TTC549 (cell line): ENCODE data around the gene CTNNA3.

ENCODE experiments used
- FAIRE-seq: peaks from 2 replicates; lab custom pipeline; 2012; peaks lifted over from hg19 to GRCh38; lab: Jason Lieb, UNC

Gene CTNNA3

DNA sequence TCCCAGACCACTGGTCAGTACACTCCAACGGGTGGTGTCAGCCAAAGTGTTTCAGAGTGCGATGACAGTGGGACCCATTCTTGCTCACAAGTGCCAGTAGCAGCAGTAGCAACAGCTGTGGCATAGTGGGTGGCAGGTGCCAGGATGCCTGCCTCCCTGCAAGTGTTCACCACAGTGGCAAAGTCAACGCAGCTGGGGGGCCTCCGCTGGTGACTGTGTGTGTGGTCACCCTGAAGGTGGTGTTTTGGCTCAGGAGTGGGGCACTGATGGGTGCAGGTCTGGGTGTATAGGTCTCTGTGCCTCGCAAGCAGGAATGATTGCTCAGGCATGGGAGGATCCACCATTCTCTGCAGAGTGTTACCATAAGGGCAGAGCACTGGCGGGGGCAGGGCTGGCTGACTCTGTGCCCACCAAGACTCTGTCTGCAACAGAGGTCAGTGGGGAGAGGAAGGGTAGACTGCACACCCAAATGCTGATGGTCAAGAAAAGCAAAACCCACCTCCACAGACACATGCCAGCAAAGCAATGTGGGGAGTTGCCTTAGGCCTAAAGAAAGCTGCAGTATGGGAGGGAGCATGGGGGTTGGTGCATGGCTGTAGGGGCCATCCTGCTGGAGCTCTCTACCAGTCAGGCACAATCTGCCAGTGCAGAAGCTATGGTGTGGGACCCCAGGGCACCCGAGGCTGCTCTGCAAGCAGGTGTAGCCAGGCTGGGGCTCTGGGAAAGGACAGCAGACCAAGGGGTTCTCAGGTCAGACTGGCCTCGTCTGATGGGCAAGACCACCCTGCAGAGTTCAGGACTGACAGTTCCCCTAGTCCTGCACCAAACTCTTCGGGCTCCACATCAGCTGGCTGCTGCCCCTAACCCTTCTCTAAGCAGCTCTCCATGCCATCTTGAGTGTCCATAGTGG, 368.1 kb downstream of the CTNNA3 start:
- no peak for FAIRE-seq

DNA sequence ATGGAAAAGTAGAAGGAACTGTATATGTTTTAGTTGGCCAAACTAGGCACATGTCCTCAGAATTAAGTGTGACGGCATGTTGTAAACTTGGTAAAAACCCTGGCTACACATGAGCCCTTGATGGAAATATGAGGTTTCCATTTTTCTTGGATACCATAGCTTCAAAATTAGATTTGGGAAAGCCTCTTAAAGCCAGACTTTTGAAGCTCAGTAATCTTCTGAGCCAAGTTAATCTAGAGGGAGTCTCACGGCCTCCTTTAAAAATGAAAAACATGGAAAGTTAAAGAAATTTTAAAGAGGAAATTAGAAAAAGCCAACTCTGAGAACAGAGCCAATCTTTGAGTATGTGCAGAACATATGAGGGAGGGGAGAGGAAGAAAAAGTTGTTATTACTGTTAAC, 376.0 kb downstream of the CTNNA3 start:
- no peak for FAIRE-seq

DNA sequence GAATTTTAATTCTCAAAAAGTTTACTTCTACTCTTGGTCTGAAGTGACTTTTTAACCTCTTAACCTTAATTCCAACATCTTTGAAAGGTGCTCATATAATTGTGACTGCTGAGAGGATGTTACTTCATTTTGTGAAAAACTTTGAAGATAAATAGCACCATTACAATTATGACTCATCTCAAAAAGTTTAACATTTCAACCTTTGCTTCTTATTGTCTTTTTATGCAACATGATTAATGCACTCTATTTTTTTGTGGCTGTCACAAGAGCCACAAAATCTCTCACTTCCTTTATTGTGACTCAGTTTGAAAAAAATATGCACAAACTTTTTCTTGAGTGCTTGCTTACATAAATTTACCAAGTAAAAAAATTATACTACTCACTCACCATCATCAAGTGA, 387.1 kb downstream of the CTNNA3 start:
- FAIRE-seq, result no peak

DNA sequence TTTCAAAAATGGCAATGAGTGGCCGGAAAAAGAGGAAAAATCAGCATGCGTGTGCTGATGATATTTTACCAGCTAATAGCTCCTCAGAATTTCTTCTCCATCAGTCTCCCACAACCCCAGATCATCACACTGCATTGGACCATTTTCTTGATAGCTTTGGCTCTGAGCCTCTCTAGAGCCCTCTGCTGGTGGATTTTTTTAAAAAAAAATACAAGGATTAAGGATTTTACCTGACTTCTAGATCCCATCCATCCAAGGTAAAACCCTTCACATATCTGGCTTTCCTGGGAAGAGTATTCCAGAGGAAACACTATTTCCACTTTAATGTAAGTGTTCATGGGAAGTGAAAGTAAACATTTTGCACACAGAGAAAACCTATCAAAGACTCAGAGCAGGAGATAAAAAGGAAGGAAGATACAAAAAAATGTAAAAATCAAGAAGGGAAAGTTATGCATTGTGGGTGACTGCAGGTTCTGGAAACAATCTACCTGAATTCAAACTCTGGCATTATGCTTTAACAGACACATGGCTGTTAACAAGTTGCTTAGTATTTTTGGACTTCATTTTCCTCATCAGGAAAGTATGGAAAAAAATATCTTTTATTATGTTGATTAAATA, 389.3 kb downstream of the CTNNA3 start:
- no peak for FAIRE-seq

DNA sequence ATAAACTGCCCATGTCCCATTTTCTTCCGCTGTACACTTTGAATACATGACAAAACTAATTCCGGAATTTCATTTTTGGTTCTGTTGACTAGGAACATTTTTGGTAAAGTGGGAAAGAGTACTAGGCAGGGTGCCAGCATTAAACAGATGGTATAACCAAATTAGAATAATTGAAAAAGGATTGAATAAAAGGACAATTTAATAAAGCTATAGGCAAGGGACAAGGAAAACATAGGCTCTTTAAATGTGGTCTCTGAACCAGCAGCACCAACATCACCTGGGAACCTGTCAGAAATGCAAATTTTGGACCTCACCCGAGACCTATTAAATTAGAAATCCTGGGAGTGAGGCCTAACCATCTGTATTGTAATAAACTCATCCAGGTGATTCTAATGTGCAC, 393.3 kb downstream of the CTNNA3 start:
- FAIRE-seq, result no peak

DNA sequence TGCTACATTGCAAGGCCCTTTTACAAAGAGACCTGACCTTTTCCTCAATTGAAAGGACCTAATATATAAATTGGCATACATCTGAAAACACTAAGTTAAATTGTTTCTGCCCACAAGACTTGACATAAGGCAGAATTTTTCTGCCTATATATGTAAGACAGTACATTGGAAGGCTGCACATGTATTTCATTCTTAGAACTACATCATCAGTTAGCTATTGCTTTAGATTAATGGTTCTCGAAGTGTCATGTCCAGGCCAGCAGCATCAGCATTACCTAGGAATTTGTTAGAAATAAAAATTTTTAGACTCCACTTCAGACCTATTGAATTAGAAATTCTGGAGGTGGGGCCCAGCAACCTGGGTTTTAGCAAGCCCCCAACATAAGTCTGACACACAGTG, 396.2 kb downstream of the CTNNA3 start:
- no peak for FAIRE-seq

DNA sequence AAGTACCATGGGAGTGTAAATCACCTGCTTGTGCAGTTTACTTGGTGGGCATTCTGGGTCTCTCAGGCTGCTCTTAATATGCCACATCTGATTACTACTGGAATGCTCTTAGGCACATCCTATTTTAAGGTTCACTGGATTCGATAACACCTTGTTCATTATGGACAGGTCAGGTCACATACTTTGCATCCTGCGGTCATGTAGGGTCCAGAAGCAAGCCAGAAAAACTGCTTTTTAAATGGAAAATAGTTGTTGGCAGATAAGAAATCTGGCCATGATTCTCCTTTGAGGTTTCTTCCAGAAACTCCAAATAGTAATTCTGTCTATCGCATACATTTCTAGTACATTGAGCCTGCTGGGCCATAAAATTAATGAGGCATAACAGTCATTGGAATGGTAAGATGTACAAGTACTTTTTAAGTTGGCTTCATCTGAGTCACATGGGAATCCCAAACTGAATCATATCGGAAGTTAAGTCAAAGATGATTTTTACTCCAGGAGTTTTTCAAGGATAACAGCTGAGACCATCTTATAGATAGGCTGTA, 398.3 kb downstream of the CTNNA3 start:
- FAIRE-seq, result no peak

DNA sequence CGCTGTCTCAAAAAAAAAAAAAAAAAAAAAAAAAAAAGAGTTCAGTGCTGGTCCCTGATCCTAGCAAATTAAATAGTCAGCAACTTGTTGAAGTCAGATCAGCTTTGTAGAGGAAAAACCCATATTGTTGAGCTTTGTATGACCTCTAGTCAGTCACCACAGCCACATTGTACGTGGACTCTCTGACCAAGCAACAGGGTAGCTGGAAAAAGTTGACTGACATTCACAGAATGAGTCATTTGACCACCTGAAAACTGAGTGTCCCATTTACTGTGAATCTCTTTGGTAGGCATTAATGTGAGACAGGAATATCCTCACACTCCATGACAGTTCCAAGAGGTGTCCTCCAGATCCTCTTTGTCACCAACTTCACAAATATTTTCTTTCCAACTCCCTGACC, 399.1 kb downstream of the CTNNA3 start:
- FAIRE-seq, result no peak

DNA sequence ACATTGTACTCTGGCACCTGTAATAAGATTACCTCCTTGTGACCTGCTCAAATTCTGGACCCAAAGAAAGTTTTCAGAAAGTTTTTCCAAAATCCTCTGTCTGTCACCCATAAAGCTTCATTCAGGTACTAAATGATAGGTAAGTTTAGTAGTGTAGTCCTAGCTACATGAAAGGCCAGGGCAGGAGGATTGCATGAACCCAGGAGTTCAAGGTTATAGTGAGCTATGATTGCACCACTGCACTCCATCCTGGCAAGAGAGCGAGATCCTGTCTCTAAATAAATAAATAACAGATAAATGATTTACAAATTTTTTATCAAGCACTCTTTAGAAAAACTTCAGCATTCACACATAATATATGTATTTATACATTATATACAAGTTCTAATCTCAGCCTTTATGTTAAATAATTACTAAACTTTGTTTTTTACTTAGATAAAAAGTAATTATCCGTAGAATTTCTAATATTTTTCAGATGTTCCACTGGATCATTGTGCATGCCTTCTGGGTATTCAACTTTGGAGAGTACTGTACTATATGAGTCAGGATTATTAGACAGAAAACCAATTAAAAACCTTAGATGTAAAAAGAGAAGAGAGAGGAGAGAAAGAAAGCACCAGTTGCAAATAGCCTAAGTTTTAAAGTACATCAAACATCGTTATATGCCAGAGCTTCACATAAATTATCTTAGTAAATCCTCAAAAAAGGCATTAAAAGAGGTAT, 407.1 kb downstream of the CTNNA3 start:
- no peak for FAIRE-seq

DNA sequence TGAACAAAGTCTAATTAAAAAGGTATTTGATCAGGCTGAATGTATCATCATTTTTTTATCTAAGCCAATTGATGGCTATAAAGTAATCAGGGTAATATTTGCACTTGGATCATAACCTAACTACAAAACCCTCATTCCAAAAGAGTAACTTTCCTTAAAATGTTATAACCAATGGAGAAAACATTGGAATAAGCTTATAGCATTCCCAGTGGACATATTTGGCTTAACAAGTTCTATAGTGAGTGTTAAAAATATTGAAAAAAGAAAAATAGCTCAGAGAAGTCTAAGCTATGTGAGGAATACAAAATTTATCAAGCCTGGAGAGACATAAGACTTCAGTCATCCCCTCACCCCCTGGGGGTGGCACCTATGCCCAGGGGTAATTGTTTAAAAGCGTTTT, 411.4 kb downstream of the CTNNA3 start:
- FAIRE-seq, result no peak

DNA sequence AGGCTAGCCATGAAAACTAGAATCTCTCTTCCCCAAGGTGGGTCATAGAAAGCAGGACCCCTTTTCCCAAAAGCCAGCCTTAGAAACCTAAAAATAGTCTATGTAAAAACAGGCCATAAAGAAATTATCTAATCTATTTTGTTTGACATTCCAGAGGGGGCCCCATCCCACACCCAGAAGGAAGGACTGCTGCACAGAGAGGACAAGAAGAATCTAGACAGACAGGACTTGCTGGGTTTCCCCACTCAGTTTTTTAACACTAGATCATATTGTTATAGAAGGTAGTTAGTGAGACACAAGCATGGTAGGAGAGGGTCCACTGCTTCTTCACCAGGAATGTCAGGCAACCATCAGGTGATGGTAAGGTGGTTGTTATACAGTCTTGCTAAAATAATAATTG, 413.1 kb downstream of the CTNNA3 start:
- FAIRE-seq, result no peak

DNA sequence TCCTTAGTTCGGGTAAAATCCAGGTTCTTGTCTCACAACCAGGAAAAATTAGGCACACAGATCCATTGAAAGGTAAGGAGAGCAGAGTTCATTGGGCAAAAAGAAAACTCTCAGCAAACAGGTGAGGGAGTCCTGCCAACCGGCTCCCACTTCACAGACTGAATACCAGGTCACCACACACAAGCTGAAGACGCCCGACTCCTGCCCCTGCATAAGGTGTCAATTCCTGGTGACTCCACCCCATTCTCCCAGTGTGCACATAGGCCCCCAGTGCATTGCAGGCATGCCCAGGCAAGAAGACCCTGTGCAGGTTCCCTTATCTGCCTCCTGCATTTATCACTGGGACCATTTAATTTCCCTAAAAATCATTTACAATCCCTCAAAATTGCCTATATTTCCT, 415.6 kb downstream of the CTNNA3 start:
- FAIRE-seq, result no peak

DNA sequence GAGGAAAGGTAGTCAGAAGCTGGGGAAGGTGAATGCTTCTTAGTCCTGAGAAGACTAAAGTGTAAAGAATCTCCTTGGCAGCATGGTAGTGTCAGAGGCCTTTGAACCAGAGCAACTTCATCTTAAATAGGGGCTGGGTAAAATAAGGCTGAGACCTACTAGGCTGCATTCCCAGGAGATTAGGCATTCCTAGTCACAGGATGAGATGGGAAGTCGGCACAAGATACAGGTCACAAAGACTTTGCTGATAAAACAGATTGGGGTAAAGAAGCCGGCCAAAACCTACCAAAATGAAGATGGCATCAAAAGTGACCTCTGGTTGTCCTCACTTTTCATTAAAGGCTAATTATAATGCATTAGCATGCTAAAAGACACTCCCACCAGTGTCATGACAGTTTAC, 418.6 kb downstream of the CTNNA3 start:
- FAIRE-seq, result no peak

DNA sequence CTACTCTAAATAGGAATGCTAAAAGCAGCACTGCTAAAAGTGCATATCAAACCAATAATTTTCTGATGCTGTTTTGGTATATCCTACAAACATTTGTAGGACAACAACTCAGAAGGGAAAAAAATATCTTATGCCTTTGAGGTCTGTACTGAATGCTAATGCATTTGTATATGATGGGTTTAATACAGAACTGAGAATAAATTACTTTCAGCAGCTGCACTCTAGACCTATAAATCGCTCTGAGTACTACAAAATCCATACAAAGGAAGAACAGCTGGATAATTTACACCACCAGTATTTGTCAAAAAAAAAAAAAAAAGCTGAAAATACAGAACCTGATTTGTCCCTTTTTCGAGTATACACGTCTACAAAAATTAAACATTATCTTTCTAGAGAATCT, 426.2 kb downstream of the CTNNA3 start:
- FAIRE-seq, result no peak

DNA sequence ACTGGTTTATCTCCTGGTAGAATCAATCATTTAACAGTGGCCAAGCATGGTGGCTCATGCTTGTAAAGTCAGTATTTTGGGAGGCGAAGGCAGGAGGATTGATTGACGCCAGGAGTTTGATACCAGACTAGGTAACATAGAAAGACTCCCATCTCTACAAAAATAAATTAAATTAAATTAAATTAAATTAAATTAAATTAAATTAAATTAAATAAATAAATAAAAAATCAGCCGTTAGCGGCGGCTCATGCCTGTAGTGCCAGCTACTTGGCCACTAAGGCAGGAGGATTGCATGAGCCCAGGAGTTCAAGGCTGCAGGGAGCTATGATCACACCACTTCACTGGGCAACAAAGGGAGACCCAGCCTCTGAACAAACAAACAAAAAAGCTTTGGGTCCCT, 427.8 kb downstream of the CTNNA3 start:
- no peak for FAIRE-seq

DNA sequence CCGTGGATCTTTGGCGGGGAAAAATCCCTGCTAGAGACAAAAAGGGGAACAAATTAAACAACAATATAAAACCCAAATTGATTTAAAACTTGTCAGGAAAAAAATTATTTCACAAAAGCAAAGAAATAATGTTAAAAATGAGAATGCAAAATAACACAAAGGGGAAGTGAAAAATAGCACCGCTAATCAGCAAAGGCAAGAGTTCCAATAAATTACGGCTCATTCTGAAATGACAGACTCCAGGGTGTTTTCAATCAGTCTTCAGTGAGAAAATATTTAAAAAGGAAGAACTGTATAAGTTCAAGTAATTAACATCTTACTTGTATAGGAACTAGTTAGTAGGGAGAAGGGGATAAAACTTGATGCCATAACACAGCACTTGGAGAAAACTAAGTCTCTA, 433.3 kb downstream of the CTNNA3 start:
- no peak for FAIRE-seq

DNA sequence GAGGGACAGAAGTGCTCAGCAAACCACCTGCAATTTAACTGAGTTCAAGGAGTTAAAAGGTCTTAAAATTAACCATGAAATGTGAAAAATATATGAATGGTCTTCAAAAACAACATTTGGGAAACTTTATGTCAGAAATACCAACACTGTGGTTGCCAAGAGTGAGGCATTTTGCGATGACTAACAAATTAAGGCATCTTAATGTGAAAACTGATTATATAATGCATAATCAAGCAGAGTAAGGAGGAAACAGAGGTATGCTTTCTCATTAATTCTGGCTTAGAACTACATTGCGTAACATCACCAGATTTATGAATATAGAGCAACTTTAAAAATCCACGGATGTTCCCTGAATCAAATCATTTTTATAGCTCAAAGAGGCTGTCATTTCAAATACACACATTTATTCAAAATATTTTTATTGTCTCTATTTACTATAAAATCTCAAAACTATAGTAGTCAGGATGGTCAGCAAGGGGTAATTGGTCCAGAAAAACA, 434.6 kb downstream of the CTNNA3 start:
- FAIRE-seq, result no peak

DNA sequence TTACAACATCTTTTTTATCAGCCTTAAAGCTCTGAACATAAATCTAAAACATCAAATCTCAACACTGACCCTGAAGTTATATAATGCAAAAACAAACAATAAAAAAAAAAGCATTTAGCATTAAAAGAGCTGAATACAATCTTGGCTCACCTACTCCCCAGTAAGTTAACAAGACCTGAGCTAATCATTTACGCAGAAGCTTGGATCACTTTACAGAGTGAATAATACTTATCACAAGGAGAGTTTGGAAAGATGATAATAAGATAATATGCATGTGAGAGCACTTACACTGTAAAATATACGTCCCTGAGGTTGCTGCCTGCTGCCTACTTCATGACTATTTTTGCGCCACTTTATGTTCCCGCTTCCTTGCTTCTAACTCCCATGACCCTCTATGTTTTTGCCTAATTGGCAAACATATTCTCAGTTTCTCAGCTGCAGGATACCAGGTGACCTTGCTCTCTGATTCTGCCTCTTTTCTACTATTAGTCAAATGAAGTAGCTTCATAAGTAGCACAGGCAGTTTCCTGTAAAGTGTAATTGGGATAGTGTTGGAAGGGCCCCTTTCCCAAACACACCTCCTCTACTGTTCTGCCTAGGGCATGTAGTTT, 436.6 kb downstream of the CTNNA3 start:
- FAIRE-seq, result no peak

DNA sequence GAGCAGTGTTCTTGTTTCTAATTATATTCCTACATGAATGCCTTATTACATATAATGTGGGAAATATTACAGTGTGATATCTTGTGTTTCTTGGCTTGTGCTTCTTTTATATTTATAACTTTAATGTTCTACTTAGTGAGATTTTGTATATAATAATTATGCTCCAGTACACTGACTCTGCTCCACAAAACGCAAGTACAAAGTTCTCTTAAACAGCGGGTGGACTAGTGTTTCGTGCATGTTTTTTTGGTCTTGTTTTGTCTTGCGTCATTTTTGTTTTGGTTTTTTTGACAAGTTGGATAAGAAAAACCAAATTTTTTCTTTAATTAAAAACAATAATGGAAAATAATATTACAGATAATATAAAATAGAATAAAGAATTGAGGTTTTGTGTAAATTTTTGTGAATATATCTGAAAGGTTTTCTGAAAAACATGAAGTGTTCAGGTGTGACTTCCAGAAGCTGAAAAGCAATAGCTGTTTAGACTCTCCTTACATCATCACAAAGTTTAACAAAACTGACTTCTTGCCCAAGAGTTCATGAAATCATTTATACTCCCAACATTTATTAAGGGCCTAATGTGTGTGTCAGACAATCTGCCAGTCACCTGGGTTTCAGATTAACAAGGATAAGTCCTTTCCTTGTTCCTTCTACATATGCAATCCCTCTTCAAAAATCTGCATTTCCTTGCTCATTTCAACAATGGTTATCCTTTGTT, 438.4 kb downstream of the CTNNA3 start:
- no peak for FAIRE-seq

DNA sequence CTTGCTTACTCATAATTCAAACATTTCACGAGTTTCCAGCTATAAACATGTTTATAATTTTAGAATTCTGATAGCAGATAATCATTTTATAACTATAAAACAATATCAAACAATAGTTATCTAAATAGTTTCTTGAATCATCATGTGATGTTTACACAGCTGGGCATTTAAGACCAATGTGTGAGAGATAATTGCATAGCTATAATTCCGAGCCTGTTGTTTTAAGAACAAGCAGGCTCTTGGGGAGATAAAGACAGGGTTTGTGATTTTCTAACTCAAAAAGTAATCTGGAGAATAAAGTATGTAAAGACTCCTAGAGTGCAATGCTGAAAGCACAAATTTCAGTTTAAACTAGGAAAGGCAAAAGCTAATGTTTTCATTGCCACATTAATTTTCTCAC, 439.0 kb downstream of the CTNNA3 start:
- FAIRE-seq, result no peak

DNA sequence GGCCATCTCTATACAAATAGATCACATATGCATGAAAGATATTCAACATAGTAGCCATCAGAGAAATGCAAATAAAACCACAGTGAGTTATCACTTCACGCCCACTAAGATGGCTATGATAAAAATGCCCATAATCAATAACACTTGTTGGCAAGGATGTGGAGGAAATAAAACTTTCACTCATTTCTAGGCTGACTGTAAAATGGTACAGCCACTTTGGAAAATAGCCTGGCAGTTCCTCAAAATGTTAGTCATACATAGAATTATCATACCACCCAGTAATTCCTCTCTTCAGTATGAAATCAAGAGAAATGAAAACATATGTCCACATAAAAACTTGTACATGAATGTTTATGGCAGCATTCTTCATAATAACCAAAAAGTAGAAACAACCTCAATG, 445.3 kb downstream of the CTNNA3 start:
- FAIRE-seq, result no peak

DNA sequence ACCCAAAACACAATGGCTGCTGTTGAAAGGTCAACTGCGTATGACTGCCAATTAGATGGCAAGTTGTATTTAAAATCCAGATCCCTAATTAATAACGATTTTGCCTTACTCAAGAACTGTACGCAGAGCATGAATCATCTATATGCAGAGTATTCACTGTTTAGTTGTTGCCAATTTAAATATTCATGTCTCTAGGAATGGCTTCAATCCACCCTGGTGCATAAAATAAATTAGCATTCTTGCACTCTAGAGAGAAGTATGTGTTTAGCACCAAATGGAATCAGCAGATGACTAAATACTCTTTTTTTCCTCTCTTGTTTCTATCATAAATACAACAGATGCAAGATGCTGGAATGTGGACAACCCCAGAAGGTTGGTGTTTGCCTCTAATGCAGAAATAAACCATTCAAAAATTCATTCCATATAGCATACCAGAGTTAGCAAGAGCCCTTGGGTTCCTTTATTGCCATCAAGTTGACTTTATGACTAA, 449.9 kb downstream of the CTNNA3 start:
- no peak for FAIRE-seq
